ENCODE results near the gene CFD. TPM values are rescaled to one million over a fixed set of nuclear protein-coding genes. Genes with fewer than 3 reads are reported as not detected.
A peak's percentile ranks its signal among the peaks of the same experiment; 100 is the strongest.
"Not testable (repeated sequence)": the region's sequence is repeated elsewhere in the genome, so short reads cannot be mapped to it uniquely, and the experiment has no call there.

Gene CFD
- total RNA-seq, 1 donor from 2014 or later = 3.1 TPM

- DNase-seq (ENCODE audit: low read depth) = no peak
Measured at GRCh38 chr19:825897-826644, 33.4 kb upstream of the CFD start.

GRCh38 chr19:827314-827709, 32.2 kb upstream of the CFD start:
- DNase-seq (ENCODE audit: low read depth) = no peak

GRCh38 chr19:827710-828321, 31.6 kb upstream of the CFD start, which contains the start of gene AZU1:
Gene AZU1 (plus strand): TSS chr19:827837. CDS start chr19:827847, 10 bp downstream.
- no peak for DNase-seq (ENCODE audit: low read depth)

GRCh38 chr19:829129-829758, 30.2 kb upstream of the CFD start:
- DNase-seq (ENCODE audit: low read depth) = no peak

GRCh38 chr19:831407-832369, 27.8 kb upstream of the CFD start:
- DNase-seq (ENCODE audit: low read depth) = no peak

- DNase-seq (ENCODE audit: low read depth) = no peak
Measured at GRCh38 chr19:834216-834615, 25.2 kb upstream of the CFD start.

GRCh38 chr19:835210-835810, 24.2 kb upstream of the CFD start:
- no peak for DNase-seq (ENCODE audit: low read depth)

GRCh38 chr19:840519-841206, 18.8 kb upstream of the CFD start, which contains the start of gene PRTN3:
Gene PRTN3 (plus strand): TSS chr19:840999. CDS start chr19:841009, 10 bp downstream.
- no peak for DNase-seq (ENCODE audit: low read depth)

GRCh38 chr19:842802-843179, 16.7 kb upstream of the CFD start:
- not testable (repeated sequence) for DNase-seq (ENCODE audit: low read depth)

GRCh38 chr19:843180-843835, 16.2 kb upstream of the CFD start:
- DNase-seq (ENCODE audit: low read depth) = no peak

GRCh38 chr19:843836-844545, 15.5 kb upstream of the CFD start:
- DNase-seq (ENCODE audit: low read depth) = no peak

- DNase-seq (ENCODE audit: low read depth) = no peak
Measured at GRCh38 chr19:844546-844971, 14.9 kb upstream of the CFD start.

GRCh38 chr19:845707-846521, 13.6 kb upstream of the CFD start:
- no peak for DNase-seq (ENCODE audit: low read depth)

- DNase-seq (ENCODE audit: low read depth) = peak; percentile 37
Measured at GRCh38 chr19:848386-848921, 11.0 kb upstream of the CFD start.

- not testable (repeated sequence) for DNase-seq (ENCODE audit: low read depth)
Measured at GRCh38 chr19:849195-849594, 10.3 kb upstream of the CFD start.

- peak; percentile 80 for DNase-seq (ENCODE audit: low read depth)
Measured at GRCh38 chr19:850221-850978, 9.1 kb upstream of the CFD start.

GRCh38 chr19:850979-851335, 8.5 kb upstream of the CFD start:
- no peak for DNase-seq (ENCODE audit: low read depth)
